SU-DHL-6 (cell line): ENCODE measurements around the gene ZNF512B.

Experiments used
- H2AFZ ChIP-seq: fragments of 200-600 bp; sonication (generic); 2 replicates; pipeline ENCODE4 v1.6.1; 2014; ENCODE audit warnings: low read depth, mild to moderate bottlenecking, moderate library complexity, mixed read lengths, antibody characterized with exemption, low read length; ENCODE audit not compliant: severe bottlenecking
- H3F3A ChIP-seq: fragments of 200-600 bp; shearing (Covaris generic); 2 replicates; pipeline ENCODE4 v1.6.0; 2016; ENCODE audit warnings: antibody characterized with exemption, mild to moderate bottlenecking; ENCODE audit not compliant: insufficient read depth
- H3K27ac ChIP-seq: fragments of 200-600 bp; sonication (generic); 2 replicates; pipeline ENCODE4 v1.5.1; 2016; ENCODE audit warnings: low read depth, mild to moderate bottlenecking, low read length, moderate library complexity, mixed read lengths
- H3K27me3 ChIP-seq: fragments of 200-600 bp; sonication (generic), shearing (Covaris generic); 2 replicates; pipeline ENCODE4 v1.6.0; 2014; ENCODE audit warnings: mild to moderate bottlenecking, low read length
- H3K36me3 ChIP-seq: fragments of 200-600 bp; sonication (generic); 2 replicates; pipeline ENCODE4 v1.6.1; 2014; ENCODE audit warnings: mild to moderate bottlenecking, low read length, mixed read lengths
- H3K4me2 ChIP-seq: fragments of 300-600, 200-600 bp; shearing (Covaris generic), sonication (generic); 2 replicates; pipeline ENCODE4 v1.6.0; 2014; ENCODE audit warnings: low read length, low read depth, mild to moderate bottlenecking; ENCODE audit not compliant: poor library complexity, severe bottlenecking
- H3K4me3 ChIP-seq: fragments of 200-600 bp; sonication (generic); 2 replicates; pipeline ENCODE4 v1.5.1; 2014; ENCODE audit warnings: antibody characterized with exemption, low read length, mild to moderate bottlenecking, mixed read lengths; ENCODE audit not compliant: insufficient read depth, poor library complexity, severe bottlenecking
- H3K79me2 ChIP-seq: fragments of 200-600 bp; sonication (generic); 2 replicates; pipeline ENCODE4 v1.6.1; 2014; ENCODE audit warnings: mild to moderate bottlenecking, low read length, moderate library complexity; ENCODE audit not compliant: insufficient read depth
- H3K9ac ChIP-seq: fragments of 200-600 bp; sonication (generic); 2 replicates; pipeline ENCODE4 v1.7.0; 2014; ENCODE audit warnings: mild to moderate bottlenecking, low read length
- H3K9me2 ChIP-seq: fragments of 200-600 bp; sonication (generic); replicated peaks from 2 replicates; pipeline ENCODE4 v1.6.1; 2014; ENCODE audit warnings: low read length; ENCODE audit not compliant: insufficient read depth
- H3K9me3 ChIP-seq: fragments of 200-600 bp; sonication (generic); 2 replicates; pipeline ENCODE4 v1.6.1; 2014; ENCODE audit warnings: low read length, mixed read lengths; ENCODE audit not compliant: insufficient read depth
- H4K20me1 ChIP-seq: fragments of 200-600 bp; sonication (generic); 2 replicates; pipeline ENCODE4 v1.6.1; 2014; ENCODE audit warnings: low read depth, mild to moderate bottlenecking, antibody characterized with exemption, low read length, moderate library complexity, mixed read lengths
- CTCF ChIP-seq: fragments of 200-600 bp; sonication (generic); IDR thresholded peaks from one replicate; pipeline ENCODE4 v1.5.1; 2017; ENCODE audit warnings: antibody characterized with exemption, mild to moderate bottlenecking, low read length, moderate library complexity; ENCODE audit not compliant: insufficient read depth, poor library complexity, severe bottlenecking
- EZH2phosphoT487 ChIP-seq: fragments of 200-600 bp; sonication (generic), shearing (Covaris generic); conservative IDR thresholded peaks from 2 replicates; pipeline ENCODE4 v1.6.1; 2018; ENCODE audit warnings: mild to moderate bottlenecking, antibody characterized with exemption, low read length, moderate library complexity, mixed read lengths

Gene ZNF512B

GRCh38 chr20:63974402-63975200, 4.9 kb upstream of the ZNF512B start:
- Histone ChIP-seq H3K36me3 (no peaks in the 10 kb centered on the region), H4K20me1 (no peaks in the 10 kb centered on the region), H2AFZ (no peak overlapping the region), H3K27me3 (no peaks in the 10 kb centered on the region), H3K9me3 (no peaks in the 10 kb centered on the region), H3K27ac (no peak overlapping the region), H3K4me2 (no peak overlapping the region), H3F3A (peaks cover 8% of the 10 kb centered on the region), H3K79me2 (no peaks in the 10 kb centered on the region), H3K4me3 (no peak overlapping the region), H3K9ac (no peak overlapping the region), H3K9me2 (no peaks in the 10 kb centered on the region)
- no peak for TF ChIP-seq EZH2phosphoT487
- no peak for TF ChIP-seq CTCF

DNA sequence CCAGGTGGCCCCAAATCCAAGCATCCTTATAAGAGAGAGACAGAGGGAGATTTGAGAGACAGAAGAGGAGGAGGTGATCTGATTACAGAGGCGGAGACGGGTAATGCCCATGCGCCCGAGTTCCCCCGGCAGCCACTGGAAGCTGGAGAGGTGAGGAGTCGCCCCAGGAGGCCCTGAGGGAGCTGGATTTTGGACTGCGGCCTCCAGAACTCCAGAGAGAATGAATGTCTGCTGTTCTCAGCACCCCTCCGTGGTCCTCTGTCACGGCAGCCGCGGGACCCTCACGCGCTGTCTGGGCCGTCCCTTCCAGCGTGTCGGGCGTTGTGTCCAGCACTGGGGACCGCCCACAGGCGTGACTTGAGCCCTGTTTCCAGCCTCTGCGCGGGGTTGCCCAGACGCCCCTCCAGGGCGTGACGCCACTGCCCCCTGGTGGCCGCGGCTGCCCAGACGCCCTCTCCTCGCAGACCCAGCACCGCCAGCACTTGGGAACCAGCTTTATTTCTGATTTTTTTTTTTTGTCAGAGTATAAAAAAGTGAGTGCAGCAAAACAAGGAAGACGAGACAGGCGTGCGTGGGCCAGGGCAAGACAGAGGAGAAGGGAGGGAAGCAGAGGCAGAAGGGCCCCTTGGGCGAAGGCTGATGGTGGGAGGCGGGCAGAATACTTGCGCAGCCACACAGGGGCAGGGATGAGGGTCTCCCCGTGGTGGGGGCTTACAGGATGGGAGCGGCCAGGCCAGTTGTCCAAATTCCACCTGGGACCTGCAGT, 4.1 kb upstream of the ZNF512B start:
- Histone ChIP-seq H3K9me2 (no peaks in the 10 kb centered on the region), H3K36me3 (no peaks in the 10 kb centered on the region), H3K4me2 (no peak overlapping the region), H3K9ac (no peak overlapping the region), H3F3A (peaks cover 7% of the 10 kb centered on the region; the same call in 1 of the 2 replicates), H3K27me3 (no peaks in the 10 kb centered on the region), H3K9me3 (no peaks in the 10 kb centered on the region), H4K20me1 (no peaks in the 10 kb centered on the region), H3K27ac (no peak overlapping the region), H3K4me3 (no peak overlapping the region), H2AFZ (no peak overlapping the region), H3K79me2 (no peaks in the 10 kb centered on the region)
- TF ChIP-seq CTCF: peak; percentile 94
- no peak for TF ChIP-seq EZH2phosphoT487

DNA sequence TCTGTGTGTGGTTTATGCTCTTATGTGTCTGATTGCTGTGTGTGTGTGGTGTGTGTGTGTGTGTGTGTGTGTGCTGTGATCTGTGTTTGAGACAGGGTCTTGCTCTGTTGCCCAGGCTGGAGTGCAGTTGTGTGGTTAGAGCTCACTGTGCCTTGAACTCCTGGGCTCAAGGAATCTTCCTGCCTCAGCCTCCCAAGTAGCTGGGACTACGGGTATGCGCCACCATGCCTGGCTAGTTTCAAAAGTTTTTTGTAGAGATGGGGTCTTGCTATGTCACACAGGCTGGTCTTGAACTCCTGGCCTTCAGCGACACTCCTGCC, 3.4 kb upstream of the ZNF512B start:
- Histone ChIP-seq H3F3A (peaks cover 3% of the 10 kb centered on the region; the same call in 1 of the 2 replicates), H3K79me2 (no peaks in the 10 kb centered on the region), H2AFZ (no peak overlapping the region), H3K9ac (no peak overlapping the region), H3K9me3 (no peaks in the 10 kb centered on the region), H3K4me2 (no peak overlapping the region), H4K20me1 (no peaks in the 10 kb centered on the region), H3K9me2 (no peaks in the 10 kb centered on the region), H3K4me3 (no peak overlapping the region), H3K36me3 (no peaks in the 10 kb centered on the region), H3K27me3 (no peaks in the 10 kb centered on the region), H3K27ac (no peak overlapping the region)
- TF ChIP-seq EZH2phosphoT487 (no peak), CTCF (no peak)
